ENCODE data around the gene DLGAP1.

DNA sequence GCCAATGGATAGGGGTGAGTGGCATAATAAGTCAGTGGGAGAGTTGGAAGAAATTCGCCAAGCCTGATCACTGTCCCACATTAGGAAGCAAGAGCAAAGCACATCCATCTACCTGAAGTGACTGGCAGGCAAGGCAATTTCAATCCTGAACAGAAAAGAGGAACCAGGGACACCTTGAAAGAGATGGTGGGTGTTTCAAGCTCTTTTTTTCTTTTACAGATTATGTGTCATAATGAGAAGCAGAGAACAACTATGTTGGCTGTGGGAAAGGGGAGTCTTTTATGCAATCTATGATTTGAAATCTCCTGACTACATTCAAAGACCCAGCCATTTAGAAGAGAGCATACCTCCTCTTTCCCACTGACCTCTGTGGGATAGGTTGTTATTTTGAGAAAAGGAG is 941.6 kb downstream of the DLGAP1 start:
- TF ChIP-seq CTCF (IDR thresholded peaks at IDR 0.05) (no peak), EZH2 (IDR thresholded peaks at IDR 0.05) (no peak), EZH2phosphoT487 (IDR thresholded peaks at IDR 0.05) (no peak)
